Hepatocyte (in vitro differentiated cells): ENCODE data around the gene KSR1.

Experiments used
- CTCF ChIP-seq: fragments of 200-600 bp; sonication (generic); IDR thresholded peaks from 2 replicates; pipeline ENCODE4 v1.5.1; 2016; ENCODE audit warnings: antibody characterized with exemption, mild to moderate bottlenecking; ENCODE audit not compliant: poor library complexity
- EZH2 ChIP-seq: fragments of 200-600 bp; sonication (generic); IDR thresholded peaks from 2 replicates; pipeline ENCODE4 v1.6.1; 2016; ENCODE audit warnings: antibody characterized with exemption, mild to moderate bottlenecking, borderline replicate concordance

- TF ChIP-seq EZH2 (no peak), CTCF (no peak)
These were observed 168.3 kb downstream of the KSR1 start for GRCh38 chr17:27624539-27624938.
